Measurements from ENCODE around the gene EPB41L2.
"Not testable (repeated sequence)": the region's sequence is repeated elsewhere in the genome, so short reads cannot be mapped to it uniquely, and the experiment has no call there.

Gene EPB41L2

GRCh38 chr6:131063028-131063763 lies at the start of gene EPB41L2:
Gene EPB41L2, minus strand, starts transcription at chr6:131063245. Its CDS starts 106,760 bp downstream, at chr6:130956485.
- no peak for FAIRE-seq

- FAIRE-seq: no peak
These were observed 49.2 kb upstream of the EPB41L2 start for GRCh38 chr6:131112249-131112648.

- peak; percentile 46 for FAIRE-seq
These were observed 44.1 kb upstream of the EPB41L2 start for GRCh38 chr6:131107151-131107550.

GRCh38 chr6:131103901-131104300 lies 40.9 kb upstream of the EPB41L2 start:
- no peak for FAIRE-seq

GRCh38 chr6:131103296-131103695 lies 40.3 kb upstream of the EPB41L2 start:
- no peak for FAIRE-seq

- FAIRE-seq: no peak
These were observed 39.1 kb upstream of the EPB41L2 start for GRCh38 chr6:131101911-131102680.

- no peak for FAIRE-seq
These were observed 33.7 kb upstream of the EPB41L2 start for GRCh38 chr6:131096786-131097185.

- no peak for FAIRE-seq
These were observed 30.3 kb upstream of the EPB41L2 start for GRCh38 chr6:131093334-131093733.

GRCh38 chr6:131091944-131092343 lies 28.9 kb upstream of the EPB41L2 start:
- not testable (repeated sequence) for FAIRE-seq

- FAIRE-seq: not testable (repeated sequence)
These were observed 27.3 kb upstream of the EPB41L2 start for GRCh38 chr6:131090339-131090738.

- no peak for FAIRE-seq
These were observed 21.9 kb upstream of the EPB41L2 start for GRCh38 chr6:131084982-131085381.

GRCh38 chr6:131083687-131084086 lies 20.6 kb upstream of the EPB41L2 start:
- no peak for FAIRE-seq

GRCh38 chr6:131082335-131082734 lies 19.3 kb upstream of the EPB41L2 start:
- FAIRE-seq: no peak

GRCh38 chr6:131080084-131080483 lies 17.0 kb upstream of the EPB41L2 start:
- no peak for FAIRE-seq

- FAIRE-seq: no peak
These were observed 10.5 kb upstream of the EPB41L2 start for GRCh38 chr6:131073577-131073976.

GRCh38 chr6:131070061-131070460 lies 7.0 kb upstream of the EPB41L2 start:
- no peak for FAIRE-seq

GRCh38 chr6:131068165-131068564 lies 5.1 kb upstream of the EPB41L2 start:
- no peak for FAIRE-seq

GRCh38 chr6:131067521-131067920 lies 4.5 kb upstream of the EPB41L2 start:
- FAIRE-seq: no peak

GRCh38 chr6:131065824-131066171 lies 2.8 kb upstream of the EPB41L2 start:
- FAIRE-seq: no peak

GRCh38 chr6:131065112-131065823 lies 2.2 kb upstream of the EPB41L2 start:
- no peak for FAIRE-seq

GRCh38 chr6:131063764-131064272 lies 773 bp upstream of the EPB41L2 start:
- no peak for FAIRE-seq

- FAIRE-seq: no peak
These were observed 611 bp downstream of the EPB41L2 start for GRCh38 chr6:131062241-131063027.

GRCh38 chr6:131061751-131062119 lies 1.3 kb downstream of the EPB41L2 start:
- no peak for FAIRE-seq

All from endometrium (tissue), 2 donors.